Body of pancreas (tissue), 4 donors: Measurements from ENCODE around the gene FADS6. TPM values are rescaled to one million over a fixed set of nuclear protein-coding genes. Genes with fewer than 3 reads are reported as not detected.

Experiments used
- ATAC-seq: fragments of 150-250 bp; one replicate; pipeline ENCODE4 v1.9.1; 2016
- DNase-seq, 4 donors: peaks; one replicate each; pipeline ENCODE4 v3.0.0-alpha.2; 2019
- H3K27ac ChIP-seq, 4 donors: fragments of 200-600 bp; sonication (generic); 1 replicate in 3 of 4; 2 replicates in 1 of 4; pipeline versions ENCODE4 v1.5.1 to v1.6.1; 2016 to 2019; ENCODE audit warnings: mild to moderate bottlenecking in 1 of 4, mixed read lengths in 1 of 4, moderate library complexity in 1 of 4
- H3K27me3 ChIP-seq, 2 donors: fragments of 200-600 bp; sonication (generic); one replicate each; pipeline ENCODE4 v1.6.0; 2016; ENCODE audit warnings: mild to moderate bottlenecking in 1 of 2
- H3K36me3 ChIP-seq, 2 donors: fragments of 200-600 bp; sonication (generic); replicated peaks in 1 of 2; 2 replicates each; pipeline ENCODE4 v1.5.1; 2016; ENCODE audit warnings: low read depth in 2 of 2; ENCODE audit not compliant: insufficient read depth in 1 of 2
- H3K4me1 ChIP-seq: fragments of 200-600 bp; sonication (generic); one replicate; pipeline ENCODE4 v1.6.0; 2016
- H3K4me3 ChIP-seq, 2 donors: fragments of 200-600 bp; sonication (generic); 1 replicate in 1 of 2; 2 replicates in 1 of 2; pipeline ENCODE4 v1.5.1; 2016 to 2019
- H3K9me3 ChIP-seq, 3 donors: fragments of 200-600 bp; sonication (generic); 1 replicate in 2 of 3; 2 replicates in 1 of 3; pipeline ENCODE4 v1.5.1; 2016
- POLR2A ChIP-seq, 3 donors: fragments of 450-650 bp; IDR thresholded peaks; one replicate each; pipeline ENCODE4 v1.6.1; 2016; ENCODE audit warnings: antibody characterized with exemption in 3 of 3, mild to moderate bottlenecking in 2 of 3
- WGBS, 2 donors: methylation state at CpG; one replicate each; pipeline ENCODE4 v1.1.5; 2017; 5-methylcytosine and 5-hydroxymethylcytosine counted together
- intact Hi-C: fragments of 100-400 bp; cut with DNase I; formaldehyde crosslinking; loops from one replicate; pipeline ENCODE4 v1.15.1; 2023
- total RNA-seq, 2 donors: library from RNA; depleted of rRNA; stranded (reverse); fragments of >200 nt; gene quantifications; one replicate each; pipeline ENCODE4 v1.1.0, GENCODE V29; 2016
- TF ChIP-seq, protein P1 (sequence below), 7 experiments: fragments of 450-650 bp in 4 of 7; fragments of 200-600 bp in 3 of 7; sonication (generic) in 3 of 7; IDR thresholded peaks; one replicate each; pipeline ENCODE4 v1.5.1; 2016 to 2019; ENCODE audit warnings: antibody characterized with exemption in 7 of 7

Gene FADS6
- total RNA-seq, 2 donors from 2014 or later, result not detected

DNA sequence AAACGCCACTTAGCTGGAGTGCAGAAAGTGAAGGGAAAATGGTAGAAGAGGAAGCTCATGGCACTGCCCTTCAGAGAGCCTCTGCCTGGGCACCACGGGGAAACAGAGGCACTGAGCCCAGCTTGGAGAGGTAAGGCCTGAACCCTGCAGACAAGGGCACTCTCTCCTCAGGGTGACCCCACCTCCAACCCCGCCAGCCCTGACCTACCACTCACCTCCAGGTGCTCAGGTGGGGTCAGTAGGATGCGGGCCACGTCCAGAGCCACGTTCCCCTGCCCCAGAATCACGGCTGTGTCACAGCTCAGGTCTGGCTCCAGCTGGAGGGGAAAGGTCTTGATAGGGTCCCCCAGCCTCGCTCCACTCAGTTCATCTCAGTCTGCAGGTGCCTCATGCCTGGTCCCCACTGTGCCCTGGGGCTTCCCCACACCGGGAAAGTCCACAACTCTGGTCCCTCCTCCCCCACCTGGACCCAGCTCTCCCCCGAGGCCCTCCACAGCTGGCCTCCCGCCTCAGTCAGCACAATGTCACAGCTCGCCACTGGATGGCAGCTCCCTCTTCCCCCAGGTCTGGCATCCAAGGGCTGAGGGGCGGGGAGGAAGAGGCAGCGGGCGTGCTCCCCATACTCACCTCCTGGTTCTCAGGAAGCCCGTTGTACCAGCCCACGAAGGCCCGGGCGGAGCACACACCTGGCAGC, 27.8 kb downstream of the FADS6 start:
- no peak for DNase-seq
- Histone ChIP-seq H3K4me3 (no peak overlapping the region), H3K27me3 (peaks cover 4 to 15% of the 10 kb centered on the region in 2 donors), H3K4me1 (peaks cover 14% of the 10 kb centered on the region), H3K27ac (no peak overlapping the region), H3K36me3 (no peaks in the 10 kb centered on the region), H3K9me3 (no peaks in the 10 kb centered on the region)
- 71 to 78% methylated on average over 7 to 19 of the region's 19 CpGs for WGBS, 2 donors
- TF ChIP-seq POLR2A (IDR thresholded peaks at IDR 0.05), result no peak
- TF ChIP-seq, protein P1, sequence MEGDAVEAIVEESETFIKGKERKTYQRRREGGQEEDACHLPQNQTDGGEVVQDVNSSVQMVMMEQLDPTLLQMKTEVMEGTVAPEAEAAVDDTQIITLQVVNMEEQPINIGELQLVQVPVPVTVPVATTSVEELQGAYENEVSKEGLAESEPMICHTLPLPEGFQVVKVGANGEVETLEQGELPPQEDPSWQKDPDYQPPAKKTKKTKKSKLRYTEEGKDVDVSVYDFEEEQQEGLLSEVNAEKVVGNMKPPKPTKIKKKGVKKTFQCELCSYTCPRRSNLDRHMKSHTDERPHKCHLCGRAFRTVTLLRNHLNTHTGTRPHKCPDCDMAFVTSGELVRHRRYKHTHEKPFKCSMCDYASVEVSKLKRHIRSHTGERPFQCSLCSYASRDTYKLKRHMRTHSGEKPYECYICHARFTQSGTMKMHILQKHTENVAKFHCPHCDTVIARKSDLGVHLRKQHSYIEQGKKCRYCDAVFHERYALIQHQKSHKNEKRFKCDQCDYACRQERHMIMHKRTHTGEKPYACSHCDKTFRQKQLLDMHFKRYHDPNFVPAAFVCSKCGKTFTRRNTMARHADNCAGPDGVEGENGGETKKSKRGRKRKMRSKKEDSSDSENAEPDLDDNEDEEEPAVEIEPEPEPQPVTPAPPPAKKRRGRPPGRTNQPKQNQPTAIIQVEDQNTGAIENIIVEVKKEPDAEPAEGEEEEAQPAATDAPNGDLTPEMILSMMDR (IDR thresholded peaks at IDR 0.05), result no peak
- intact Hi-C loops, result loop anchor here (5.0 kb wide), 1 partner anchor 123 kb away; no protein-coding TSS in a partner anchor
- ATAC-seq, result no peak

DNA sequence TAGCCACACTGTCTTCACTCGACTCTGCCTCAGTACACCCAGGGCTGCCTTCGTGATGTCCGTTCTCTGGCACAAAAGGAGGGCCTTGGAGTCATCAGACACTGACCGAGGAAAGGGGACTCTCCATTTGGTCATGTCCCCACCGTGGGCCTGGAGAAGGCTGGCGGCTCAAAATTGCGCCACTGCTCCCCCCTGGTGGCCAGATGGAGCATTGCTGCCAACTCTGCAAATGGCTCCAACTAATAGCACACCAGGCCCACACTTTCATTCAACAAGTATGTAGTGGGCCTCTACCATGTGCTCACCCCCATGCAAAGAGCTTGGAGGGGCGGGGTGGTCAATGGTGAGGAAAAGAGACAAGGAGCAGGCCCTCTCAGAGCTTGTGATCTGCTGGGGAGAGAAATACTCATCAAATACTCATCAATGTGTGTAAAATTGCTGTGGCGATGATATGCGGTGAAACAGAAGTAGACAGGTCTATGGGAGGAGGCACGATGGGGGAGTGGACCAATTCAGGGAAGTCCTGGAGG, 28.5 kb downstream of the FADS6 start:
- peak; percentile 67 for ATAC-seq

DNA sequence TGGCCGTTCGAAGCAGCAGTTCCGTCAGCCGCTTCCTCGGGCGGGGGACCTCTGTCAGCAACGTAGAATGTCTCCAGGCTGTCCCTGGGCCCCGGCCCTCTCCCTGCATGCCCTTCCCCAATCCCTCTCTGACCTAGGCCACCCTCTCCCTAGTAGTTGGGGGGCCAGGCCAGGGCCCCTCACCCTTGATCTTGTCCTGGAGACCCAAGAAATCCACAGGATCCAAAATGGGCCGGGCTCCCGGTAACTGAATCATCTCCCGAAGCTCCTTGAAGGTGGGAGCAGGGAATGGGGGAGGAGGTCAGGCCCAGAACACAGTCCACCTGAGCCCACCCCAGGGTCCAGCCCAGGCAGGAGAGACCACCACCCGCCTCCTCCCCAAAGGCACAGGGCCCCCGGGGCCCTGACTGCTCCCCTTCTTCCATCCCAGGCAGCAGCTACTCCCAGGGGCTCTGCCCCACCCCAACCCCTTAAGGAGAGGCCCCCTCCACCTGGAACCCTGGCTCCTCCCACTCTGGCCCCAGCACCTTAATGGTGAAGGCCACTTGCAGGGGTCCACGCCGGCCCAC, 29.1 kb downstream of the FADS6 start:
- Histone ChIP-seq H3K27ac (no peak overlapping the region), H3K4me3 (no peak overlapping the region), H3K4me1 (peaks cover 25% of the 10 kb centered on the region), H3K27me3 (peaks cover 4 to 26% of the 10 kb centered on the region in 2 donors), H3K36me3 (no peaks in the 10 kb centered on the region), H3K9me3 (no peaks in the 10 kb centered on the region)
- ATAC-seq (no peak), DNase-seq (no peak)
- TF ChIP-seq, protein P1 (IDR thresholded peaks at IDR 0.05), result no peak
- TF ChIP-seq POLR2A (IDR thresholded peaks at IDR 0.05), result no peak
- WGBS, 2 donors, result 81 to 86% methylated on average over 13 to 15 of the region's 15 CpGs
- intact Hi-C loops, result loop anchor here (5.0 kb wide), 1 partner anchor 72 kb away; no protein-coding TSS in a partner anchor

More for the DNA sequence above, 28.5 kb downstream of the FADS6 start:
- intact Hi-C loops, result loop anchor here (5.0 kb wide), 2 partner anchors 73 to 123 kb away; no protein-coding TSS in a partner anchor
- Histone ChIP-seq H3K4me1 (peaks cover 21% of the 10 kb centered on the region), H3K27me3 (peaks cover 4 to 22% of the 10 kb centered on the region in 2 donors), H3K4me3 (no peak overlapping the region), H3K9me3 (no peaks in the 10 kb centered on the region), H3K36me3 (no peaks in the 10 kb centered on the region), H3K27ac (no peak overlapping the region)
- no peak for TF ChIP-seq POLR2A (IDR thresholded peaks at IDR 0.05)
- TF ChIP-seq, protein P1 (IDR thresholded peaks at IDR 0.05), result peak; percentile 90 to 94 (median 92)
- WGBS, 2 donors, result 20 to 21% methylated on average over 10 to 11 of the region's 11 CpGs
- DNase-seq, result peak; percentile 73 to 82 (median 78)

DNA sequence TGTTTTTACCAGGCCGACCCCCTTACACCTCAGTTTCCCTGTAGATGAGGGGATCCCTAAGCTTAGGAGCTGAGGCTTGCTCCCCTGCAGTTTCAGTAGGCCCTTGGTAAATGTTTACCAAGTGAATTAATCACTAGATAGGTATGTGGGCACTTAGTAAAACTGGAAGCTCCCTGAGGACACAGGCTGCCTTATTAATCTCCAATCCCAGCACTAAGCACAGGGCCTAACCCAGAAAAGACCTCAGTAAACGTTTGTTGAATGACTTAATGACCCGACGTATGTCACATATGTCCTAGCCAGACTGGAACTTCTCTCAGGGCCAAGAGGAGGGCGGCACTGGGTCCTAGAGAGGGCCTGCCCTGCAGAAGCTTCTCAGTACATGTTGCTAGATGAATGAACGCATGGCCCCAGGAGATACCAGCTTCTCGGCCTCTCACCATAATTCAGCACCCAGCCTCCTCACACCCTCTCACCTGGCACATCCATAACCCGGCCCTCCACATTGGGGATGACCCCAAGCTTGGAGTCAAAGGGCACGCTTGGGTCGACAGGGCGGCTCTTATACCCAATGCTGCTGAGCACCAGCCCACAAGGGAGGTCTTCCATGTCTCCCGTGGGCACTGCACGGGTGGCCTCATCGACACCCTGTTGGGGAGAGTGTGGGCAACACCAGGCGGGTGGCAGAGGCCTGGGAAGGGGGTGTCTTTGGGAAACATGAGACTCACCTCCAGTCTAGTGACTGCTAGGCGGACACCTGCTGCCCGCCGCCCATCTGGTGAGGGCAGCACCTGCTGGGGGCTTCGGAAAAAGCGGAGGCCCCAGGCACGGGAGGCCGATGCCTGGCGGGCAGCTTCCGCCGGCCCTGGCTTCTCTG, 29.8 kb downstream of the FADS6 start:
- no peak overlapping the region for H3K4me3 ChIP-seq
- intact Hi-C loops, result loop anchor here (5.0 kb wide), 1 partner anchor 71 kb away; no protein-coding TSS in a partner anchor
- no peaks in the 10 kb centered on the region for H3K36me3 ChIP-seq
- H3K27me3 ChIP-seq, result peaks cover 4 to 33% of the 10 kb centered on the region in 2 donors
- no peaks in the 10 kb centered on the region for H3K9me3 ChIP-seq
- 89 to 90% methylated on average over 14 to 20 of the region's 25 CpGs for WGBS, 2 donors
- ATAC-seq (no peak), DNase-seq (no peak)
- TF ChIP-seq, protein P1 (IDR thresholded peaks at IDR 0.05), result no peak
- TF ChIP-seq POLR2A (IDR thresholded peaks at IDR 0.05), result no peak
- no peak overlapping the region for H3K27ac ChIP-seq
- peaks cover 27% of the 10 kb centered on the region for H3K4me1 ChIP-seq
